Hematopoietic multipotent progenitor cell treated with erythropoietin and hydrocortisone succinate and interleukin-3 and kit ligand, for 6 days (in vitro differentiated cells): Measurements from ENCODE around the gene ETNK2.
"Not testable (repeated sequence)": the region's sequence is repeated elsewhere in the genome, so short reads cannot be mapped to it uniquely, and the experiment has no call there.

ENCODE experiments used
- DNase-seq: peaks from one replicate; pipeline ENCODE4 v3.0.0-alpha.2; 2015

ETNK2 gene

DNA sequence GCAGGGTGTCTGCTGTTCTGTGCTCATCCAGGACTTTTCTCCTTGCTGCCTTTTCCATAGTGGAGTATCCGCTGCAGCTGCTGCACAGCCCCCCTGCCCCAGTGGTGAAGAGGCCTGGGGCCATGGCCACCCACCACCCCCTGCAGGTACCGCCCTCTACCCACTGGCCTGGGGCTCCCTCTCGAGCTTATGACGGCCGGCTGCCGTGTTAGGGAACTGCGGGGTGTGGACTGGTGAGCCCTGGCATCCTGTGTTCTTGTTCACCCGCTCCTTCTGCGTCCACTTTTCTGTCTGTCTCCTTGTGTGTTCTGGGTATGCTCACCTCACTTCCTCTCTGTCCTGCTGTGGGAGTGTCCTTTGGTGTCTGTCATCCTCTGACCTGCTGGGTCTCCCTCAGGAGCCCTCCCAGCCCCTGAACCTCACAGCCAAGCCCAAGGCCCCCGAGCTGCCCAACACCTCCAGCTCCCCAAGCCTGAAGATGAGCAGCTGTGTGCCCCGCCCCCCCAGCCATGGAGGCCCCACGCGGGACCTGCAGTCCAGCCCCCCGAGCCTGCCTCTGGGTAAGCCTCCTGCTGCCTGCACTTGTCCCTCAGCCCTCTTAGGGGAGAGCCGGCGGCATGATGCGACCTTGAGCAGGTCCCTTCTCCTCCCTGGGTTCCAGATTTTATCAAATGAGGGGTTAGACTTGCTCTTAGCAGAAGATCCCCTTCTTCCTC is 29.8 kb downstream of the ETNK2 start:
- no peak for DNase-seq

DNA sequence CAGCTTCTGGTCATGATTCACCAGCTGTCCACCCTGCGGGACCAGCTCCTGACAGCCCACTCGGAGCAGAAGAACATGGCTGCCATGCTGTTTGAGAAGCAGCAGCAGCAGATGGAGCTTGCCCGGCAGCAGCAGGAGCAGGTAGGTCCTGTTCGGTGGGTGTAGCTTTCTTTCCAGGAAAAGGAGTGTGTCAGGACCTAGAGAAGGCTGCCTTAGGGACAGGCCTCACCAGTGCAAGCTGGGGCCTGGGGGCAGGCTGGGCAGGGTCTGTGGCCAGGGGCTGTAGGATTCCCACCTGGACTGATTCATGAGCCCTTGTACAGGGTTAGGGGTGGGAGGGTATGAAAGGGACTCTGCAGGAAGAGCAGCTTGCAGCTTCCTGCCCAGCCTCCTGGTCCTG is 35.3 kb downstream of the ETNK2 start:
- DNase-seq: no peak

DNA sequence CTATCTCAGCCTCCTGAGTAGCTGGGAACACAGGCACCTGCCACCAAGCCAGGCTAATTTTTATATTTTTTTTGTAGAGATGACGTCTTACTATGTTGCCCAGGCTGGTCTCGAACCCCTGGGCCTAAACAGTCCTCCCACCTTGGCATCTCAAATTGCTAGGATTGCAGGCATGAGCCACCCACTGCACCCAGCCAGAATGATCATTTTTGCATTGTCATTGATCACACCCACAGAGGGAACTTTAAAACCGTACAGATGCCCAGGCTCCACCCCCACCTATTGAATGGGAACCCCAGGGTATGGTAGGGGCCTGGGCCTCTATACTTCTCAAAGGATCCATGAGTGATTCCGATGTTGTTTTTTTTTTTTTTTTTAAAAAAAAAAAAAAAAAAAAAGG is 36.7 kb downstream of the ETNK2 start:
- peak; percentile 30 for DNase-seq

DNA sequence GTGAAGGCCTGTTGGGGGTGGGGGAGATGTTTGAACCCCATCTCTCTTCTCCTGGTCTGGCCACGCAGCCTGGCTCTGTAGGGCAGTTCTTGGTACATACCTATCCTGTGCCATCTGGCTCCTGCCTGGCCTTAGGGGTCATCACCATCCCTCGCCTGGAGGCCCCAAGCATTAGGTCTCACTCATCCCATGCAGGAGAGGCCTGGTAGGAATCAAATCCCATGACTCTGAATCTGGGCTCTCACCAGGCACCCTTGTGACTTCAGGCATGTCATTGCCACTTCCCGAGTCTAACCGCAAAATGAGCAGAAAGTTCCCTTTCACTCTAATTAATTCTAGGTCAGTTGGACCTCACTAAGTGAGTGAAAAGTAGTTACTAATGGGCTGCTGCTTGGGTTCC is 37.2 kb downstream of the ETNK2 start:
- peak; percentile 18 for DNase-seq

DNA sequence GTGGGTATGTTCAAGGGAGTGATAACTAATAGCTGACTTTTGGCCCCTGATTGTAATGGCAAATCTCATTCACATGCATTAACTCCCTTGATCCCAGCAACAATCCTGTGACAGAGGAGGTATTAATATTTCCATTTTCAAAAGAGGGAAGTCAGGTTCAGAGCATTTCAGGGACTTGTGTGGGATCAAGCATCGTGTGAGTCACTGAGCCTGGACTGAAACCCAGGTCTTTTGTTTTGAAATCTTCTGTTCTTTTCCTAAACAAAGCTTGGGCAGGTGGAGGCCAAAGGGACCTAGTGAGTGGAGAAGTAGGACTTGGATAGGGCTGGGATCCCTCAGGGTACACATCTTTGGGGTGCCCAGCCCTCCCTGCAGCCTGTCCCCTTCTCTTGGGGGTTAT is 37.9 kb downstream of the ETNK2 start:
- DNase-seq: no peak

DNA sequence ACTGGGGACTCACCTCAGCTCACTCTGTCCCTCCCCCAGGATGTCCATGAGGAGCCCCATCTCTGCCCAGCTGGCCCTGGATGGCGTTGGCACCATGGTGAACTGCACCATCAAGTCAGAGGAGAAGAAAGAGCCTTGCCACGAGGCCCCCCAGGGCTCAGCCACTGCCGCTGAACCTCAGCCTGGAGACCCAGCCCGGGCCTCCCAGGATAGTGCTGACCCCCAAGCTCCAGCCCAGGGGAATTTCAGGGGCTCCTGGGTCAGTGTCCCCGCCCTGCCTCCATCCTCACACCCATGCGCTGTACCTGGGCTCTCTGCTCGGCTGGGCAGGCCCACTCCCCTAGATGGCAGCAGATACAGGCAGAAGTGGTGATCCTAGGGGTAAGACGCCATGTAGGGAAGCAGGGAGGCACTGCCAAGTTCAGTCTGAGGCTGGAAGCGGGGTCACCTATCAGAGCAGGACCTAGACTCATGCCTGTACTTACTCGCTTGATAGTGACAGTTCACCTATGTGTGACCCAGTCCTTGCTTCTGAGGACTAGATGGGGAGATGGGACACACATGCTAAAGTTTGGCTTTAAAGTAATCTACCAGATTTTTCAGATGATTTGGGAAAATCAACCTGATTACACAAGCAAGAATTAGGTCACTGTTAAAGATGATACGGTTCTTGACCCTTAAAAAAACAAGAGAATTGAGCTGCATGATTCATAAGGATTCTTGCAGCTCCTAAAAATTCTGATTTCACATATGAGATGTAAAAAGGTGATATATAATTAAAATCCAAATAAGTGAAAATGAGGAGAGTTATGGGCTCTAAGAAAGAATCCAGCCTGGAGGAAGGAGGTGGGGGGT is 38.7 kb downstream of the ETNK2 start:
- DNase-seq: no peak

DNA sequence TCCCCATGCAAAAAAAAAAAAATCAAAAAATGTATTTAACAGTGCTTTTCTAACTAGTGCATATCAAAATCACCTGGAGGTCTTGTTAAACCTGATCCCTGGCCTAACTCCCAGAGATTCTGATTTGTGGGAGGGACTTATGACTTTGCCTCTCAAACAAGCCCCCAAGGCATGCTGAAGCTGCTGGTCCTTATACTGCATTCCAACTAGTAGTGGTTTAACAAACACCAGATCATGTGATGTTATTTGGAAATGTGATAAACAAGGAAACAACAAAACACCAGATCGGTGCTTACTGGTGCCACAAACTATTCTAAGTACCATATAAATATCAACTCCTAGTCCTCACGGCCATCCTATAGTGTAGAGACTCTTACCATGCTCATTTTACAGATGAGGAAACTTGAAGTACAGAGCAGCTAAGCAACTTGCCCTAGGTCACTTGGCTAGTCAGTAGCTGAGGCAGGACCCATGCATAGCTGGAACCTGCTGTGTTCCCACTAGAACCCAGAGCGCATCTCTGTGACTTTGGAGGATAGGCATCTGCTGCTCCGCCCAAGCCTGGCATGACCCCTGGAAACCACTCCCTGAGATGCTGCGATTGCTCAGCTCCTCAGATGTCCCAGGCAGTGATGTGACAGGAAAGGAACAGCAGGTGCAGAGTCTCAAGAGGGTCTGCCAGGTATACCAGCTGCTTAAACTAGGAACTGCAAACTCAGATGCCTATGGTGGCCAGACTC is 40.8 kb downstream of the ETNK2 start:
- no peak for DNase-seq

GRCh38 chr1:204108312-204109141 is 43.3 kb downstream of the ETNK2 start:
- no peak for DNase-seq

DNA sequence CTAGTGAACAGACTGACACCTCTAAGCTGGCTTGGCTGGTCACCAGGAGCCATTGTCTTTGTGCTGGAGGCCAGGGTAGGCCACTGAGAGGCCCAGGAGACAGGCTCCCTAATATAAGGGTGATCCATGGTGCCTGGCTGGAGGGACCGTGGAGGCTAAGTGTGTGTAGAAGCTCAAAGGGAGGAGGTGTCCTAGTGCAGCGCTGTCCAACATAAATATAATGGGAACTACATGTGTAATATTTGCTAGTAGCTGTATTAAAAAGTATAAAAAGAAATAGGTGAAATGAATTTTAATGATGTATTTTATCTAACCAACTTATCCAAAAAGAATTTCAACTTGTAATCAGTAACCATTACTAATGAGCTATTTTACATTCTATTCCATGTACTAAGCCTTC is 44.0 kb downstream of the ETNK2 start:
- DNase-seq: no peak

DNA sequence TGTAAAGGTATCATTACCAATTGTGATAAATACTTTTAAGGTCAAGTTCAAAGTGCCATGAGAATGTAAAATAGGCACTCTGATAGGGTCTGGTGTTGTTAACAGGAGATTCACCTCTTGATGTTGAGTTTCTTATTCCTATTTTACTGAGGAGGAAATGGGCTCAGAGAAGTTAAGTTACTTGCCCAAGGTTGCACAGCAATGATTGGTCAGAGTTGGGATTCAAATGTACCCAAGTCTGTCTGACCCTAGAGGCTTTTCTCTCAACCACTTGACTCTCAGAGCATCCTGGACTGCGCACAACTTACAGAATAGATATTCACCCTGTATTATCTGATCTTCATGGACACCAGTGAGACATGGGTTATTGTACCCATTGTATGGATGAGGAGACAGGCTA is 45.0 kb downstream of the ETNK2 start:
- no peak for DNase-seq

- peak; percentile 17 for DNase-seq
Measured at GRCh38 chr1:204105131-204105515, 46.7 kb downstream of the ETNK2 start.

DNA sequence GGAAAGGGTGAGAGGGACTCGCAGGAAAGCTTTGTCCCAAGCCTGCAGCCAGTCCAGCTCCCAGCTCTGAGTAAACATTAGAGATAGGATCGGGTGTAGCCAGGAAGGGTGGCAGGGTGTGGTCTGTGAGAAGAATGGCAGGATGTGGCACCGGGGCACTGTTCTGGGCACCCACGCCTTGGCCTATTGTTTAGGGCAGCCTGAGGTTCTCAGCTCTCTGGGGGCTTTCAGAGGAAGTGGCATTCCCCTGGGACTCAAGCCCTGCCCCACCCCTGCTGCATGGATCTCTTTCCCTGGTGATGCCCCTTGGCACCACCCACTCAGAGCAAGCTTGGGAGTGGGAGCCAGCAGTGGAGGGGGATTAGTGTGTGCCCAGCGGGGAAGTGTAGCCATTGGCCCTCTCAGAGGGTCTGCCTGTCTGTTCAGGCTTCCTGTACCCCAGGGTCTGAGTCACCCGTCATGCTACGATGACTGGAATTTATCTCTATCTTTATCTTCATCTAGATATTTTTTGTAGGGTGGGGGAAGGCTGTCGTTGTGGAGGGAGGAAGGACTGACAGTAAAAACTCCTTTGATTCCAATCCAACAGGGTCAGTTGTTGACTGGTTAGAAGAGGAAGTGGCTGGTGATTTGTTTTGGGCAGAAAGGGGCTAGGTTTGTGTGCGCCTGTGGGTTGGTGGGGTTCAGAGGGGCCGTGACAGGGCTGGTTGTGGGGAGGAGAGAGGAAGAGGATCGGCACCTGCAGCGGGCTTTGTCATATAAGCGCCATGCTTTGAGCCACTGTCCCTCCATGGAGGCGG is 47.3 kb downstream of the ETNK2 start:
- peak; percentile 57 for DNase-seq

- no peak for DNase-seq
Measured at GRCh38 chr1:204103431-204103741, 48.5 kb downstream of the ETNK2 start.

GRCh38 chr1:204102739-204103430 is 49.0 kb downstream of the ETNK2 start:
- no peak for DNase-seq

GRCh38 chr1:204102029-204102611 is 49.7 kb downstream of the ETNK2 start:
- DNase-seq: peak; percentile 94

DNA sequence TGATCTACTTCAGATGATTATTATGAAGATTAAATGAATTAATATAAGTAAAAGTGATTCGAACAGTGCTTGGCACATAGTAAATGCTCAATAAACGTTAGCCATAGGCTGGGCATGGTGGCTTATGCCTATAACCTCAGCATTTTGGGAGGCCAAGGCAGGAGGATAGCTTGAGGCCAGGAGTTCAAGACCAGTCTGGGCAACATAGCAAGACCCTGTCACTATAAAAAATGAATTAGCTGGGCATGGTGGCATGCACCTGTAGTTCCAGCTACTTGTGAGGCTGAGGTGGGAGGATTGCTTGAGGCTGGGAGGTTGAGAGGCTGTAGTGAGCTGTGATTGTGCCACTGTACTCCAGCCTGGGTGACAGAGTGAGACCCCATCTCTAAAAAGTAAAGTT is 52.1 kb downstream of the ETNK2 start:
- not testable (repeated sequence) for DNase-seq

DNA sequence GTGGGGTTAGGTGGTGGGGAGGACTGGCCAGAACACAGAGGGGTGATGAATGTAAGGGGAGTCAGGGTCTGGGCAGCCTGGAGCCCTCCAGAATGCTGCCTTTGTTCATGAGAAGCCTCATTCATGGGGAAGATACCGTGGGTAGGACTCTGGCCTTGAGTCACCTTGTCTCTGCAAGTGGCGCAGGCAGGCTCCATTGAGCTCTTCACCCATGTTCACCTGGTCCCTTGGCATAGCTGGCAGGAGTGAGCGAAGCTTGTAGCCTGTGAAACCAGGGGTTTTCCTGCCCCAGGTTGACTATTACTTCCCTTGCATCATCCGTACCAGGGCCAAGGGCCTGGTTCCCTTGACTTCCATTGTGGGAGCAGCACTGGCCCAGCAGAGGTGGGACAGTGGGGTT is 53.2 kb downstream of the ETNK2 start:
- DNase-seq: no peak

GRCh38 chr1:204096931-204097330 is 54.9 kb downstream of the ETNK2 start:
- DNase-seq: no peak

DNA sequence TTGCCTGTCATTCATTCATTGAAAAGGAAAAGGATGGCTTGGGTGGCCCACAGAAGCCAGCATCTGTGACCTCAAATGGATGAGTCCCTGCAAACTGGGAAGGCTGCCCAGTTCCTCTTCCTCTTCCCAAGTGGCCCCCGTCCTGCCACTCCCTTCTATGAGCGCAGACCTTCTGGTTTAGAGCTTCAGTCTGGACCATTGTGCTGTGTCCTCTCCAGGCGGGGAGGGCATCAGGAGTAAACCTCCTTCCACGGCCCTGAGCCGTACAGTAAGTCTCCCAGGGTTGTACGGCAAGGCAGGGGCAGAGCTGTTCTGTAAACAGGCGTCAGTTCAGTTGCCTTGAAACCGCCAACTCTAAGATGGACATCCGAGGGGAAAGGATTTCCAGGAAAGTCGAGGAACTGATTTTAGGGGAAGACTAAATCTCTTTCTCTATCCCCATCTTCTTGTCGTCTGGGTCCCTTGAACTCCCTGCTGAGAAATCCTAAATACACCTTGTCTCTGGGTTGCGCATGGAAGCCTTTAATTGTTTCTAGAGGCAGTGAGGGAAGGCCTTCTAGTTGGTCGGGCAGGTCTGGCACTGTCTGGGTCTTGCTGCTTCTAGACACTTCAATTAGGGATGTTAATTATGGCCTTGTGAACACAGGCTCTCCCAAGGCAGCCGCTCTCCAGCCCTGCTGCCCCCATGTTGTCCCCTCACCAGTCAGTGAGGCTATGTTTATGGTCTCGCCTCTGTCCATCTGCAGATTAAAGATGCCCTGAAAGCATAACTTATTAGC is 56.8 kb downstream of the ETNK2 start:
- DNase-seq: no peak

DNA sequence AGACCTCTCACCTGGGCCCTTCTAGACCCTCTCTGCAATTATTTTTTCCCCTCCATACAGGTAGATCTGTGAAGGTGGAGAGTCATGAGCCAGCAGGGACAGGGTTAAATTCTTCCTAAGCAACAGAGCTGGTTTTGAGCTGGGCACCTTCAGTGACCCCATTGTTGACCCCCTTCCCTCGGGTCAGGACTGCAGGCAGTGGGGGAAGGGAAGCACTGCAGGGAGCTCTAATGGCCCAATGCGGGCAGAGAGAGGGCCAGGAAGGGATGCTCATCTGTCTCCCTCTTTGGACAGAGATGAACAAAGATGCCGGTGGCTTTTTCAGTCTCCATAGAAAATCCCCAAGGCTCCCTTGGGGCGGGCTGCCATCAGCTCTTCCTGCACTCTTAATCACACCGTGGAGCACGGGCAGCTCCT is 57.5 kb downstream of the ETNK2 start:
- no peak for DNase-seq
